HepG2 (cell line): ENCODE results near the gene PRKCSH. TPM values are rescaled to one million over a fixed set of nuclear protein-coding genes. Genes with fewer than 3 reads are reported as not detected.

Experiments
- ATAC-seq: fragments of 200-7000 bp; cut with Tn5 transposase; 3 replicates; pipeline ENCODE4 v1.9.1; 2020; ENCODE audit warnings: mild to moderate bottlenecking, moderate library complexity
- BruUV-seq: library from RNA; stranded (reverse); fragments of 400-500 nt; replicated peaks from 2 replicates; lab custom pipeline; 2021; lab: Mats Ljungman, UMichigan
- CTCF ChIA-PET: fragments of 300-600 bp; formaldehyde crosslinking; extraction: SDS; loops from one replicate; lab custom pipeline; 2021; ENCODE audit warnings: low total read pairs, inconsistent platforms, low intra/inter-chr PET ratio; lab: Yijun Ruan, JAX
- POLR2A ChIA-PET: fragments of 350-600 bp; sonication (Branson Sonifier 250); formaldehyde crosslinking; loops from one replicate; lab custom pipeline; 2020; ENCODE audit warnings: antibody characterized with exemption, inconsistent platforms; lab: Yijun Ruan, JAX
- DNase-seq: peaks from one replicate; pipeline ENCODE4 v3.0.0-alpha.2; 2015; ENCODE audit warnings: low spot score
- FAIRE-seq: peaks from 3 replicates; lab custom pipeline; 2011; peaks lifted over from hg19 to GRCh38; lab: Jason Lieb, UNC
- H2AFZ ChIP-seq: one replicate; pipeline ENCODE4 v1.6.1; 2011; ENCODE audit warnings: low read length, inconsistent platforms
- H3K27ac ChIP-seq: fragments of 300-600 bp; 3 replicates; pipeline ENCODE4 v1.8.0; 2011; ENCODE audit warnings: mixed run types, mild to moderate bottlenecking, mixed read lengths, low read length, inconsistent platforms; ENCODE audit not compliant: insufficient read depth; ENCODE audit errors: extremely low read length
- H3K27me3 ChIP-seq, 2 experiments: fragments of 200-600 bp in 1 of 2; 2 replicates in 1 of 2; 3 replicates in 1 of 2; pipeline versions ENCODE4 v1.6.0 to v1.8.0; 2011; ENCODE audit warnings: low read length in 2 of 2, mild to moderate bottlenecking in 2 of 2, moderate library complexity in 2 of 2, inconsistent platforms in 1 of 2; ENCODE audit not compliant: insufficient read depth in 2 of 2, control insufficient read depth in 1 of 2
- H3K36me3 ChIP-seq, 2 experiments: fragments of 200-600 bp in 1 of 2; replicated peaks in 1 of 2; 2 replicates in 1 of 2; 3 replicates in 1 of 2; pipeline versions ENCODE4 v1.5.1 to v1.8.0; 2011; ENCODE audit warnings: low read length in 2 of 2, inconsistent platforms in 1 of 2; ENCODE audit not compliant: insufficient read depth in 2 of 2, control insufficient read depth in 1 of 2
- H3K4me1 ChIP-seq: 2 replicates; pipeline ENCODE4 v1.5.1; 2012; ENCODE audit warnings: low read length, inconsistent platforms; ENCODE audit not compliant: insufficient read depth
- H3K4me2 ChIP-seq: 2 replicates; pipeline ENCODE4 v1.6.0; 2011; ENCODE audit warnings: low read depth, low read length, inconsistent platforms
- H3K4me3 ChIP-seq, 3 experiments: fragments of 200-600 bp in 1 of 3; sonication (generic), shearing (Covaris generic) in 1 of 3; replicated peaks in 1 of 3; 2 replicates each; pipeline ENCODE4 v1.5.1; 2011 to 2016; ENCODE audit warnings: low read length in 3 of 3, inconsistent platforms in 2 of 3, low read depth in 2 of 3, mild to moderate bottlenecking in 2 of 3, control low read depth in 1 of 3, mixed read lengths in 1 of 3; ENCODE audit not compliant: insufficient read depth in 1 of 3
- H3K79me2 ChIP-seq: one replicate; pipeline ENCODE4 v1.6.1; 2011; ENCODE audit warnings: low read length, inconsistent platforms; ENCODE audit not compliant: insufficient read depth
- H3K9ac ChIP-seq: 2 replicates; pipeline ENCODE4 v1.6.0; 2011; ENCODE audit warnings: mild to moderate bottlenecking, low read depth, low read length, inconsistent platforms; ENCODE audit not compliant: insufficient read depth
- H3K9me3 ChIP-seq: 2 replicates; pipeline ENCODE4 v1.5.1; 2012; ENCODE audit warnings: mild to moderate bottlenecking, low read length
- H4K20me1 ChIP-seq: 2 replicates; pipeline ENCODE4 v1.6.0; 2011; ENCODE audit warnings: inconsistent platforms, mild to moderate bottlenecking, low read length, moderate library complexity; ENCODE audit not compliant: insufficient read depth
- DMAP1 ChIP-seq: IDR thresholded peaks from 2 replicates; pipeline ENCODE4 v1.6.1; 2016
- ELF3 ChIP-seq: IDR thresholded peaks from 2 replicates; pipeline ENCODE4 v1.6.1; 2016; ENCODE audit warnings: missing genetic modification reagents, missing compliant biosample characterization
- HNRNPK ChIP-seq: fragments of 200-400 bp; formaldehyde crosslinking; IDR thresholded peaks from 2 replicates; pipeline ENCODE4 v1.6.1; 2018; ENCODE audit warnings: low read length, low read depth, moderate library complexity, mild to moderate bottlenecking; ENCODE audit not compliant: poor library complexity, severe bottlenecking
- HNRNPL ChIP-seq: fragments of 200-400 bp; formaldehyde crosslinking; IDR thresholded peaks from 2 replicates; pipeline ENCODE4 v1.6.1; 2017; ENCODE audit warnings: mild to moderate bottlenecking, low read depth, low read length
- RARG ChIP-seq: sonication (generic); formaldehyde crosslinking; IDR thresholded peaks from 2 replicates; pipeline ENCODE4 v1.4.0; 2020; ENCODE audit warnings: low read depth, mild to moderate bottlenecking, missing genetic modification reagents
- RBFOX2 ChIP-seq: fragments of 200-400 bp; formaldehyde crosslinking; IDR thresholded peaks from 2 replicates; pipeline ENCODE4 v1.6.1; 2017; ENCODE audit warnings: low read depth, mild to moderate bottlenecking, low read length
- YEATS2 ChIP-seq: sonication (generic); formaldehyde crosslinking; IDR thresholded peaks from 2 replicates; pipeline ENCODE4 v1.4.0; 2020; ENCODE audit warnings: missing genetic modification reagents, borderline replicate concordance
- ZFX ChIP-seq: sonication (generic); formaldehyde crosslinking; IDR thresholded peaks from 2 replicates; pipeline ENCODE4 v1.4.0; 2020; ENCODE audit warnings: mild to moderate bottlenecking, low read depth, missing genetic modification reagents, moderate library complexity
- ZFY ChIP-seq: sonication (generic); formaldehyde crosslinking; IDR thresholded peaks from 2 replicates; pipeline ENCODE4 v1.4.0; 2020; ENCODE audit warnings: missing genetic modification reagents
- ZNF572 ChIP-seq: sonication (generic); formaldehyde crosslinking; IDR thresholded peaks from 2 replicates; pipeline ENCODE4 v1.5.1; 2020; ENCODE audit warnings: mild to moderate bottlenecking, missing genetic modification reagents
- ZNF614 ChIP-seq: IDR thresholded peaks from 2 replicates; pipeline ENCODE4 v1.6.1; 2018; ENCODE audit warnings: missing biosample characterization, missing genetic modification reagents, inconsistent platforms, borderline replicate concordance
- ZSCAN22 ChIP-seq: sonication (generic); formaldehyde crosslinking; IDR thresholded peaks from 2 replicates; pipeline ENCODE4 v1.4.0; 2020; ENCODE audit warnings: mild to moderate bottlenecking, missing genetic modification reagents
- WGBS: methylation state at CpG from one replicate; pipeline ENCODE4 v1.1.6; 2017; ENCODE audit warnings: low lambda C conversion rate; 5-methylcytosine and 5-hydroxymethylcytosine counted together
- in situ Hi-C: cut with HindIII; loops from 2 replicates; pipeline ENCODE4 v1.10.0; 2017; ENCODE audit warnings: low pct_unique_long_range_greater_than_20kb; ENCODE audit not compliant: extremely low pct_ligation_motif_present
- intact Hi-C: fragments of 100-400 bp; cut with micrococcal nuclease; formaldehyde crosslinking; loops from one replicate; pipeline ENCODE4 v1.10.0; 2022; ENCODE audit not compliant: unreplicated experiment
- polyA plus RNA-seq, 8 experiments: library from polyadenylated mRNA; depleted of rRNA in 3 of 8; stranded (reverse) in 7 of 8; unstranded in 1 of 8; fragments of >200 nt; fragmentation: Illumina TruSeq in 4 of 8; extraction: Trizol in 4 of 8; gene quantifications; 2 replicates each; pipeline versions ENCODE4 v1.2.1 to v1.2.3, GENCODE V29; 2011 to 2016; ENCODE audit warnings: low read depth in 4 of 8, missing spikeins in 1 of 8, mixed read lengths in 1 of 8; ENCODE audit not compliant: insufficient read depth in 1 of 8
- total RNA-seq, 5 experiments: library from RNA; depleted of rRNA; stranded (reverse); fragments of >200 nt; fragmentation: Illumina TruSeq; extraction: Trizol; gene quantifications; 2 replicates each; pipeline ENCODE4 v1.2.3, GENCODE V29; 2016; ENCODE audit warnings: low read depth in 1 of 5
- TF ChIP-seq, protein P1 (sequence below): sonication (generic); formaldehyde crosslinking; IDR thresholded peaks from 2 replicates; pipeline ENCODE4 v1.4.0; 2020; ENCODE audit warnings: missing genetic modification reagents
- TF ChIP-seq, protein P2 (sequence below): sonication (generic); formaldehyde crosslinking; IDR thresholded peaks from 2 replicates; pipeline ENCODE4 v1.5.0; 2020; ENCODE audit warnings: mild to moderate bottlenecking, missing genetic modification reagents, moderate library complexity

Gene PRKCSH
- total and polyA plus RNA-seq, 2 of the 13 experiments (the other 11 are each of a cell fraction or from before 2014, with no cell fraction given), result 85.1 to 125 TPM

DNA sequence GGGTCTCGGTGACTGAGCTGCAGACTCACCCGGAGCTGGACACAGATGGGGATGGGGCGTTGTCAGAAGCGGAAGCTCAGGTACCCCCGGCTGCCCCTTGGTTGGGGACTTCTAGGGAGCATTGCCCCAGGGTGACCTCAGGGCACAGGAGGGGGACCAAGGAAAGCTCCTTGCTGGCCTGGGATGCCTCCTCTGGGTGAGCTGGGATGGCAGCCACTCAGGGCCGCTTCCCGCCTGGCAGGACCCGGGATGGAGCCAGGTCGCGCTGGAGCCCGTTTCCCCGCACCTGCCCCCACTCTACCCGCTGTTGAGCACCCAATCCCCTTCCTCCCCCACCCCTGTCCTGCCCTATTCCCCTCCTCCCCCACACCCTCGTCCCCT is 10.8 kb downstream of the PRKCSH start:
- H3K9me3 ChIP-seq, result no peaks in the 10 kb centered on the region
- peaks cover 8% of the 10 kb centered on the region; the same call in 1 of the 2 replicates for H4K20me1 ChIP-seq
- CTCF ChIA-PET, result interaction anchor here (1.2 to 1.9 kb wide), 5 partner anchors 63 to 153 kb away, joined by 5 to 10 read pairs (median 8); no protein-coding TSS in a partner anchor
- FAIRE-seq, result no peak
- H3K4me1 ChIP-seq, result no peaks in the 10 kb centered on the region
- H3K36me3 ChIP-seq, result peaks cover 23 to 59% of the 10 kb centered on the region in 2 experiments
- H3K9ac ChIP-seq, result no peak overlapping the region
- no peaks in the 10 kb centered on the region for H3K27me3 ChIP-seq
- WGBS, result 91% methylated on average over 8 of the region's 14 CpGs
- H3K4me3 ChIP-seq, result no peak overlapping the region
- H2AFZ ChIP-seq, result no peak overlapping the region
- in situ Hi-C loops, result no loop called here
- BruUV-seq, result no TSS peak
- POLR2A ChIA-PET, result interaction anchor here (1.0 kb wide), 2 partner anchors 9 to 72 kb away, joined by 3 read pairs; partner anchors contain the start of gene SWSAP1
- no peak for TF ChIP-seq DMAP1 (CRISPR knock-in tag)
- no peak for TF ChIP-seq ZNF572 (CRISPR knock-in tag)
- 0 out of 2 replicates have a peak, but pooled peaks have one; percentile 8 for TF ChIP-seq RBFOX2
- no peak for TF ChIP-seq RARG (CRISPR knock-in tag)
- peak; percentile 1 for TF ChIP-seq HNRNPK
- TF ChIP-seq ZSCAN22 (CRISPR knock-in tag), result no peak
- ATAC-seq, result no peak
- H3K79me2 ChIP-seq, result no peaks in the 10 kb centered on the region
- no peak for DNase-seq
- intact Hi-C loops, result loop anchor here (2.0 to 10.0 kb wide), 2 partner anchors 67 to 151 kb away; partner anchors contain the start of gene TSPAN16
- H3K4me2 ChIP-seq, result no peak overlapping the region
- H3K27ac ChIP-seq, result no peak overlapping the region

DNA sequence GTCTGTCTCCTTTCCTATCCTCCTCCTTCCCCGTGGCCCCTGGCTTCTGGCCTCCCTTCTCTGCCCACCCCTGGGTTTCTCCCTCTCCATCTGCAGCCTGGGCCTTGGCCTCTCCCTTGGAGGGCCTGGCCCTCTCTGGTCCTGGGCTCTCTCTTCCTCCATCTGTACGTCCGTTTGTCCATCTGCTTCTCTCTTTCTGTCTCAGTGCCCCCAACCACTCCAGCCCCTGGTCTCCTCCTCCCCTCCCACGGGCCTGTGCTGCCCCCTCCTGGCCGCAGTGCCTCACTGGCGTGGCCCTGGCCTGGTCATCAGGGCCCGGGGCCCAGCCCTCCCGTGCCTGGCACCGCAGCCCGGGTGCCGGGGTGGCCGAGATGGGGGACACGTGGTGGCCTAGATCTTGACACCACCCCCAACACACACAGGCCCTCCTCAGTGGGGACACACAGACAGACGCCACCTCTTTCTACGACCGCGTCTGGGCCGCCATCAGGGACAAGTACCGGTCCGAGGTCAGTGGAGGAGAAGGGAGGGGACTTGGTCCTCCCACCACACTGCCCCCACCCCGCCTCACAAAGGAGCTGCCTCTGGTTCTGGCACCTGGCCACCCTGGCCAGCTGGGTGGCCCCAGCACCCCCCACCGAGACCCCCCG is 11.3 kb downstream of the PRKCSH start:
- POLR2A ChIA-PET, result no interaction called here
- H3K9me3 ChIP-seq, result no peaks in the 10 kb centered on the region
- in situ Hi-C loops (no loop called here), intact Hi-C loops (loop anchor here (2.0 to 10.0 kb wide), 2 partner anchors 68 to 152 kb away; partner anchors contain the start of gene TSPAN16)
- ATAC-seq (peak; percentile 86), FAIRE-seq (no peak), DNase-seq (no peak)
- no peaks in the 10 kb centered on the region for H3K27me3 ChIP-seq
- no peak overlapping the region for H3K27ac ChIP-seq
- no peak overlapping the region for H3K4me3 ChIP-seq
- H3K9ac ChIP-seq, result no peak overlapping the region
- peaks cover 6% of the 10 kb centered on the region; the same call in 1 of the 2 replicates for H4K20me1 ChIP-seq
- no peaks in the 10 kb centered on the region for H3K4me1 ChIP-seq
- peaks cover 21 to 54% of the 10 kb centered on the region in 2 experiments; a peak in 4 of 5 replicates for H3K36me3 ChIP-seq
- CTCF ChIA-PET, result interaction anchor here (1.0 to 1.9 kb wide), 6 partner anchors 63 to 153 kb away, joined by 3 to 10 read pairs (median 6); partner anchors contain the start of gene TSPAN16
- no peak overlapping the region for H2AFZ ChIP-seq
- H3K4me2 ChIP-seq, result no peak overlapping the region
- BruUV-seq, result no TSS peak
- WGBS, result 85% methylated on average over 20 of the region's 23 CpGs
- H3K79me2 ChIP-seq, result no peaks in the 10 kb centered on the region
- TF ChIP-seq YEATS2 (CRISPR knock-in tag) (no peak), ZFY (CRISPR knock-in tag) (0 out of 2 replicates have a peak, but pooled peaks have one; percentile 17), ZNF614 (CRISPR knock-in tag) (no peak), ZFX (CRISPR knock-in tag) (peak; percentile 61; the same call in 1 of the 2 replicates), HNRNPL (0 out of 2 replicates have a peak, but pooled peaks have one; percentile 37), ELF3 (CRISPR knock-in tag) (no peak)
- TF ChIP-seq, protein P1, sequence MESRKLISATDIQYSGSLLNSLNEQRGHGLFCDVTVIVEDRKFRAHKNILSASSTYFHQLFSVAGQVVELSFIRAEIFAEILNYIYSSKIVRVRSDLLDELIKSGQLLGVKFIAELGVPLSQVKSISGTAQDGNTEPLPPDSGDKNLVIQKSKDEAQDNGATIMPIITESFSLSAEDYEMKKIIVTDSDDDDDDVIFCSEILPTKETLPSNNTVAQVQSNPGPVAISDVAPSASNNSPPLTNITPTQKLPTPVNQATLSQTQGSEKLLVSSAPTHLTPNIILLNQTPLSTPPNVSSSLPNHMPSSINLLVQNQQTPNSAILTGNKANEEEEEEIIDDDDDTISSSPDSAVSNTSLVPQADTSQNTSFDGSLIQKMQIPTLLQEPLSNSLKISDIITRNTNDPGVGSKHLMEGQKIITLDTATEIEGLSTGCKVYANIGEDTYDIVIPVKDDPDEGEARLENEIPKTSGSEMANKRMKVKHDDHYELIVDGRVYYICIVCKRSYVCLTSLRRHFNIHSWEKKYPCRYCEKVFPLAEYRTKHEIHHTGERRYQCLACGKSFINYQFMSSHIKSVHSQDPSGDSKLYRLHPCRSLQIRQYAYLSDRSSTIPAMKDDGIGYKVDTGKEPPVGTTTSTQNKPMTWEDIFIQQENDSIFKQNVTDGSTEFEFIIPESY (CRISPR knock-in tag), result peak; percentile 60; the same call in 1 of the 2 replicates
- TF ChIP-seq, protein P2, sequence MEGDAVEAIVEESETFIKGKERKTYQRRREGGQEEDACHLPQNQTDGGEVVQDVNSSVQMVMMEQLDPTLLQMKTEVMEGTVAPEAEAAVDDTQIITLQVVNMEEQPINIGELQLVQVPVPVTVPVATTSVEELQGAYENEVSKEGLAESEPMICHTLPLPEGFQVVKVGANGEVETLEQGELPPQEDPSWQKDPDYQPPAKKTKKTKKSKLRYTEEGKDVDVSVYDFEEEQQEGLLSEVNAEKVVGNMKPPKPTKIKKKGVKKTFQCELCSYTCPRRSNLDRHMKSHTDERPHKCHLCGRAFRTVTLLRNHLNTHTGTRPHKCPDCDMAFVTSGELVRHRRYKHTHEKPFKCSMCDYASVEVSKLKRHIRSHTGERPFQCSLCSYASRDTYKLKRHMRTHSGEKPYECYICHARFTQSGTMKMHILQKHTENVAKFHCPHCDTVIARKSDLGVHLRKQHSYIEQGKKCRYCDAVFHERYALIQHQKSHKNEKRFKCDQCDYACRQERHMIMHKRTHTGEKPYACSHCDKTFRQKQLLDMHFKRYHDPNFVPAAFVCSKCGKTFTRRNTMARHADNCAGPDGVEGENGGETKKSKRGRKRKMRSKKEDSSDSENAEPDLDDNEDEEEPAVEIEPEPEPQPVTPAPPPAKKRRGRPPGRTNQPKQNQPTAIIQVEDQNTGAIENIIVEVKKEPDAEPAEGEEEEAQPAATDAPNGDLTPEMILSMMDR (CRISPR knock-in tag), result peak; percentile 90
